Naive thymus-derived CD8-positive, alpha-beta T cell (primary cell): ENCODE results near the gene CLDN1. TPM values are rescaled to one million over a fixed set of nuclear protein-coding genes. Genes with fewer than 3 reads are reported as not detected.

ENCODE experiments used
- ATAC-seq, 2 donors: fragments of 150-1000 bp; cut with Tn5 transposase in 1 of 2; sonication (Bioruptor Pico), chemical (Tn5 transposase) in 1 of 2; 1 replicate in 1 of 2; 2 replicates in 1 of 2; pipeline ENCODE4 v1.10.0; 2021; ENCODE audit warnings: mild to moderate bottlenecking in 2 of 2, moderate library complexity in 2 of 2
- POLR2A ChIA-PET: fragments of 350-600 bp; sonication (Branson Sonifier 250); formaldehyde crosslinking; loops from one replicate; lab custom pipeline; 2021; ENCODE audit warnings: antibody characterized with exemption; lab: Charles Lee
- DNase-seq, 10 donors: peaks; one replicate each; pipeline versions ENCODE4 v3.0.0 to v3.0.0-alpha.2; 2020 to 2022
- H3K27ac Mint-ChIP-seq, 10 donors: one replicate each; pipeline ENCODE4 v1.8.0; 2020 to 2022; ENCODE audit warnings: mild to moderate bottlenecking in 10 of 10, mixed read lengths in 10 of 10, moderate library complexity in 4 of 10, inconsistent platforms in 1 of 10
- H3K27me3 Mint-ChIP-seq, 5 donors: one replicate each; pipeline ENCODE4 v1.8.0; 2021 to 2022; ENCODE audit warnings: mixed read lengths in 5 of 5
- H3K36me3 Mint-ChIP-seq, 3 donors: one replicate each; pipeline ENCODE4 v1.8.0; 2020 to 2022; ENCODE audit warnings: mixed read lengths in 3 of 3, mild to moderate bottlenecking in 2 of 3, inconsistent platforms in 1 of 3
- H3K4me1 Mint-ChIP-seq, 4 donors: one replicate each; pipeline ENCODE4 v1.8.0; 2021 to 2022; ENCODE audit warnings: mixed read lengths in 4 of 4
- H3K4me3 Mint-ChIP-seq, 10 donors: one replicate each; pipeline ENCODE4 v1.8.0; 2020 to 2022; ENCODE audit warnings: mild to moderate bottlenecking in 10 of 10, mixed read lengths in 10 of 10, moderate library complexity in 6 of 10, inconsistent platforms in 1 of 10
- H3K9me3 Mint-ChIP-seq, 9 donors: one replicate each; pipeline ENCODE4 v1.8.0; 2020 to 2022; ENCODE audit warnings: mixed read lengths in 9 of 9, mild to moderate bottlenecking in 3 of 9, inconsistent platforms in 1 of 9, moderate library complexity in 1 of 9
- polyA plus RNA-seq, 3 donors: library from polyadenylated mRNA; unstranded; fragments of 300-500 nt; fragmentation: Illumina TruSeq; gene quantifications; one replicate each; pipeline ENCODE4 v1.2.3, GENCODE V29; 2021
- total RNA-seq, 8 experiments: library from RNA in 2 of 8; stranded (reverse) in 2 of 8; gene quantifications; one replicate each; pipeline ENCODE4 v1.2.3 and lab custom pipeline; 2021 to 2026

The CLDN1 gene
- total and polyA plus RNA-seq, 5 experiments from 2014 or later, result not detected

DNA sequence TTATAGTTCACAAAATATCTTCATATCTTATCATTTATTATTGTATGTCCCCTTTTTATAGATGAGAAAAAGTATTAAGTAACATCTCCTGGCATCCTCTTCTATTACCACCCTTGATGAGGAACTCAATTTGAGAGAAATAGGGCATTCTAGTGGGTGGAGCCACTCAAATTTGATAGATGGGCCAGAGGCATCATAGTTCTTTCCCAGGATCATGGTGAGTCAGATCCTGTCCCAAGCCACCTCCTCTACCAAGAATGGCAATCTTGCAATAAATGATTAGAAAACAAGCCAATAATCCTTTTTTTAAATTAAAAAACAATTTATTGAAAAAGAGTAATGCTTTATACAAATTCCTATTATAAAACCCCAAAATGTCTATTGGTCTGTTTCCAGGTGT lies 16.8 kb downstream of the CLDN1 start:
- peaks cover 19 to 30% (median 26%) of the 10 kb centered on the region in 4 donors for H3K4me1 Mint-ChIP-seq
- DNase-seq, result no peak
- H3K36me3 Mint-ChIP-seq, result no peaks in the 10 kb centered on the region
- no peak for ATAC-seq
- H3K27me3 Mint-ChIP-seq, result peaks cover 8 to 24% (median 18%) of the 10 kb centered on the region in 5 donors
- no peak overlapping the region for H3K27ac Mint-ChIP-seq
- H3K9me3 Mint-ChIP-seq, result peaks cover 0 to 2% (median 0%) of the 10 kb centered on the region in 9 donors
- no peak overlapping the region for H3K4me3 Mint-ChIP-seq
- POLR2A ChIA-PET, result no interaction called here

DNA sequence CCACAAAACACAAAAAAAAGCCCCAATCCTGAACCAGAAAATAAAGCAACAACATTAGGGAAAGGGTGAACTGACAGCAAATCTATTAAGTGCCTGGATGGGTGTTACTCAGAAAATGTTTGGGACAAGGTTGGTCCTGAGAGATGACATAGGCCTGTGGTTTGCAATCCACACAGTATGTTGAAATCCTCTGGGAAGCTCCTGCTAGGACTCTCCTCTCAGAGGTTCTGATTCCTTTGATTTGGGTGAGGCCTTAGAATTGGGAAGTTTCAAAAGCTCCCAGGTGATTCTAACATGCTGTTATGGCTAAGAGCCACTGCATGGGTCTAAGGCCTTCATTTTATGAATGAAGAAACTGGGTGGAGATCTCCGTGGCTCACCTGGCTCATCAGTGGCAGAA lies 18.4 kb downstream of the CLDN1 start:
- Mint-ChIP-seq H3K4me1 (peaks cover 21 to 30% (median 26%) of the 10 kb centered on the region in 4 donors), H3K4me3 (no peak overlapping the region), H3K27me3 (peaks cover 16 to 37% (median 22%) of the 10 kb centered on the region in 5 donors), H3K9me3 (peaks cover 0 to 2% (median 0%) of the 10 kb centered on the region in 9 donors), H3K27ac (no peak overlapping the region), H3K36me3 (no peaks in the 10 kb centered on the region)
- ATAC-seq (no peak), DNase-seq (no peak)
- POLR2A ChIA-PET, result no interaction called here

DNA sequence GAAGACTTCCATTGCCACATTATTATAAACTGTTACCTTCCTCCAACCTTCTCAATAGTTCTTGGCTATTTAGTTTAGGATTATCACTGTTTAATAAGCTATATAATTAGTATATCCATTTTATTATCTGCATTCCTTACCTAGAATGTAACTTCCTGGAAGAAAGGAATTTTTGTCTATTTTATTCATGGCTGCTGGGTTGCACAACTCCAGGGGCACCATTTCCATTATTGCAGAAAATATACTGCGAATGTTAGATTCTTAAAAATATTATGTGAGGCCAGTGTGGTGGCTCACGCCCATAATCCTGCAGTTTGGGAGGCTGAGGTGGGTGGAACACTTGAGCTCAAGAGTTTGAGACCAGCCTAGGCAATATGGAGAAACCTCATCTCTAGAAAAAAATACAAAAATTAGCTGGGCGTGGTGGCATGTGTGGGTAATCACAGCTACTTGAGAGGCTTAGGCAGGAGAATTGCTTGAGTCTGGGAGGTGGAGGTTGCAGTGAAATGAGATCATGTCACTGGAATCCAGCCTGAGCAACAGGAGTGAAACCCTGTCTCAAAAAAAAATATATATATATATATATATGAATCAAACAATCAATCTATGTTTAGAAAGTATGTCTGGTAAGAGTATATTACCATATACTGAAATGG lies 19.9 kb downstream of the CLDN1 start:
- ATAC-seq (no peak), DNase-seq (no peak)
- H3K4me3 Mint-ChIP-seq, result peak overlapping the region in 5 of 10 donors; percentile 5 to 51 (median 37)
- H3K27me3 Mint-ChIP-seq, result peaks cover 12 to 37% (median 20%) of the 10 kb centered on the region in 5 donors
- peak overlapping the region in 2 of 10 donors; percentile 42 to 54 for H3K27ac Mint-ChIP-seq
- H3K9me3 Mint-ChIP-seq, result peaks cover 0 to 2% (median 0%) of the 10 kb centered on the region in 9 donors
- POLR2A ChIA-PET, result no interaction called here
- no peaks in the 10 kb centered on the region for H3K36me3 Mint-ChIP-seq
- H3K4me1 Mint-ChIP-seq, result peaks cover 19 to 27% (median 22%) of the 10 kb centered on the region in 4 donors

DNA sequence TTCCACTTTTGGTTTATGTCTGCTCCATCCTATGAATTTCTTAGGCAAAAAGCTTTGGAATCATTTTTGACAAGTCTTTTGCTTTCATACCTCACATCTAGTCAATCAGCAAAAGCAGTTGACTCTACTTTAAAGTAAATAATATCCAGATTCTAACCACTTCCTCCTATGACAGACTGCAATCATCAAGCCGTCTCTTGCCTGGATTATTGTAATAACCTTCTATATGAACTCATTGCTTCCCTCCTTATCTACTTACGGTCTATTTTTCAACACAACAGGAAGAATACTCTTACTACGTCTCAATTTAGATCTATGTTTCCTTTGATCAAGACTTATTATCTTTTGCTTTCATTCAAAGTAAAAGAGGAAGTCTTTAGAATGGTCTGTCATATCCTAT lies 20.7 kb downstream of the CLDN1 start:
- ATAC-seq, result peak; percentile 43 to 83
- Mint-ChIP-seq H3K27ac (peak overlapping the region in 4 of 10 donors; percentile 29 to 78 (median 48)), H3K9me3 (peaks cover 0 to 2% (median 0%) of the 10 kb centered on the region in 9 donors), H3K36me3 (no peaks in the 10 kb centered on the region), H3K4me3 (peak overlapping the region in 8 of 10 donors; percentile 3 to 53 (median 42)), H3K4me1 (peaks cover 13 to 19% (median 15%) of the 10 kb centered on the region in 4 donors), H3K27me3 (peaks cover 12 to 38% (median 20%) of the 10 kb centered on the region in 5 donors)
- POLR2A ChIA-PET, result no interaction called here
- DNase-seq, result peak in 2 of 10 donors; percentile 56 to 57

DNA sequence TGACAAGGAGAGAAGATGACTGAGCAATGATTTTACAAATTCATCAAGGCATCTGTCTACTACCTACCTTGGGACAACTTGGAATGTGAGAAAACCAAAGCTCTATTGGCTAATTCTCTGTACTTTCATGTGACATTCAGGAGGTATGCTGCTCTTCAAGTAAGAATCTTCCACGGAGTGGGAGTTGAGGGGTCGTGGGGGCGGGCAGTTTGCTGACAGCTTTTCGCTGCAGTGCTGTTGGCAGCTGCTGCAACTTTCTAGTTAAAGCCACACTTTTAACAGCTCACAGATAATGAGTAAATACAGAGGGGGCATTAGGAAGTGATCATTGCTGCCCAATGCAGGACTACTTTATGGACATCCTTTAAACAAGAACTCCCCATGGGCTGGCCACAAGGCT lies 22.3 kb downstream of the CLDN1 start:
- Mint-ChIP-seq H3K4me3 (no peak overlapping the region), H3K27ac (no peak overlapping the region), H3K27me3 (peaks cover 12 to 46% (median 20%) of the 10 kb centered on the region in 5 donors), H3K4me1 (peaks cover 8 to 12% (median 10%) of the 10 kb centered on the region in 4 donors), H3K9me3 (peaks cover 0 to 2% (median 0%) of the 10 kb centered on the region in 9 donors), H3K36me3 (no peaks in the 10 kb centered on the region)
- POLR2A ChIA-PET, result no interaction called here
- no peak for DNase-seq
- ATAC-seq, result no peak

DNA sequence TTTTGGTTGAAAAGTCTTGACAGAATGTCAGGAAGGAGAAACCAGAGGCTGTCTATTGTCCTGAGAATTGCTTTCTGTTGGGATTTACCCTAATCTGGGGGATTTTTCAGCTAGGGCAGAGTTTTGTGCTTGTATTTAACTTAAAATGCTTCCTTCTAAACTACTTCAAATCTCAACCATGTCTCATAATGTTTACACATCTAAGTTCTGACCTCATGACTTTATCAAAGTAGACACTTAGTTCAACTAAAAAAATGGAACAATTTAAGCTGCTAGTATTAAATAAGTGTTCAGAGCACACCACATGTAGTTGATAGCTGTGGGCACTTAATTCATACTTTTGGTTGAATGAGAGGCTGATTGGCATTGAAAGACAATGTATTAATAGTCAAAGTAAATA lies 28.2 kb downstream of the CLDN1 start:
- Mint-ChIP-seq H3K4me3 (no peak overlapping the region), H3K27me3 (peaks cover 1 to 9% (median 6%) of the 10 kb centered on the region in 5 donors), H3K4me1 (no peaks in the 10 kb centered on the region), H3K36me3 (peaks cover 0 to 12% (median 0%) of the 10 kb centered on the region in 3 donors), H3K9me3 (peaks cover 0 to 24% (median 19%) of the 10 kb centered on the region in 9 donors), H3K27ac (no peak overlapping the region)
- ATAC-seq, result no peak
- no peak for DNase-seq
- POLR2A ChIA-PET, result no interaction called here

DNA sequence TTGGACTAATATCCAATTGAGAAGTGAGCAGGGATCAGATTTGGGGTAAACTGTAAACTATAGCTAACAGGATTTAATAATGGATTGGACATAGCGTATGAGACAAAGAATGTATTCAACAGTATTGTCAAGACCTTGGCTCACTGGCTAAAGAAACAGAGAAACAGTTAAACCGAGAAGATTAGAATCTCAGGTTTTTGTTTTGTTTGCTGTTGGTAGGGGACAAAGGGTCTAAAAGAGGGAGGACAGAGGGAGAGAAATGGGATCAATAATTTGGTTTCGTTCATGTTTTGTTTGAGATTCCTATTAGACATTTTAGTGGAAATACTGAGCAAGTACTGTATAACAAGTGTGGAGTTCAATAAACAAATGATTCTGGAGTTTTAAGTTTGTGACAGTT lies 28.6 kb downstream of the CLDN1 start:
- peaks cover 1 to 9% (median 6%) of the 10 kb centered on the region in 5 donors for H3K27me3 Mint-ChIP-seq
- DNase-seq, result no peak
- no peak overlapping the region for H3K27ac Mint-ChIP-seq
- ATAC-seq, result no peak
- peaks cover 0 to 12% (median 0%) of the 10 kb centered on the region in 3 donors for H3K36me3 Mint-ChIP-seq
- no peak overlapping the region for H3K4me3 Mint-ChIP-seq
- POLR2A ChIA-PET, result no interaction called here
- peaks cover 0 to 28% (median 20%) of the 10 kb centered on the region in 9 donors for H3K9me3 Mint-ChIP-seq
- no peaks in the 10 kb centered on the region for H3K4me1 Mint-ChIP-seq

DNA sequence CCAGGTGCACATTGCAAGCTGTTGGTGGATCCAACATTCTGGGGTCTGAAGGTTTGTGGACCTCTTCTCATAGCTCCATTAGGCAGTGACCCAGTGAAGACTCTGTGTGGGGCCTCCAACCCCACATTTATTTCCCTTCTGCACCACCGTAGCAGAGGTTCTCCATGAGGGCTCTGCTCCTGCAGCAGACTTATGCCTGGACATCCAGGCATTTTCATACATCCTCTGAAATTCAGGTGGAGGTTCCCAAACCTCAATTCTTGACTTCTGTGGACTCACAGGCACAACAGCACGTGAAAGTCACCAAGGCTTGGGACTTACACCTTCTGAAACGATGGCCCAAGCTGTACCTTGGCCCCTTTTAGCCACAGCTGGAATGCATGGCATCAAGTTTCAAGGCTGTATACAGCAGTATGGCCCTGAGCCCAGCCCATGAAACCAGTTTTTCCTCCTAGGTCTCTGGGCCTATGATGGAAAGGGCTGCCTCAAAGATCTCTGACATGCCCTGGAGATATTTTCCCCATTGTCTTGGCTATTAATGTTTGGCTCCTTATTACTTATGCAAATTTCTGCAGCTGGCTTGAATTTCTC lies 30.2 kb downstream of the CLDN1 start:
- no peak for DNase-seq
- Mint-ChIP-seq H3K27ac (no peak overlapping the region), H3K27me3 (peaks cover 1 to 9% (median 3%) of the 10 kb centered on the region in 5 donors), H3K36me3 (peaks cover 0 to 17% (median 0%) of the 10 kb centered on the region in 3 donors), H3K4me3 (no peak overlapping the region), H3K9me3 (peaks cover 0 to 34% (median 23%) of the 10 kb centered on the region in 9 donors), H3K4me1 (no peaks in the 10 kb centered on the region)
- POLR2A ChIA-PET, result no interaction called here
- ATAC-seq, result no peak

DNA sequence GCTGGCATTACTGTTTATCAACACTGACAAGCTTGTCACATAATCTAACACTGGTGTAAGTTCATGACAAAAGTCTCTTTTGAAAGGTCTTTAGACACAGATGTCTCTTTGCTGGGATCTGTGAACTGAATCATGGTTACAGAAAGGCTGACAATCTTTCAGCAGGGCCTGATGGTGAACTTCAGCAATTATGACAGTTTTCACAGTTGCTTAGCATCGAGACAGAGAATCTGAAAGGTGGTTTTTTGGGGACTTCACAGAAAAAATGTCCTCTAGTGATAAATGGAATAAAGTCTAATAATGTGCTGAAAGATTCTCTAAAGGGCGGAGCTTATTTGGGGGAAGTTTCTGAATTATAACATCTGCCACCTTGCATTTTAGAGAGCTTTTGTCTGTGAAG lies 32.3 kb downstream of the CLDN1 start:
- Mint-ChIP-seq H3K27ac (no peak overlapping the region), H3K4me1 (no peaks in the 10 kb centered on the region), H3K9me3 (peaks cover 5 to 47% (median 33%) of the 10 kb centered on the region in 9 donors), H3K27me3 (peaks cover 0 to 6% (median 0%) of the 10 kb centered on the region in 5 donors), H3K4me3 (no peak overlapping the region), H3K36me3 (peaks cover 0 to 27% (median 7%) of the 10 kb centered on the region in 3 donors)
- no peak for ATAC-seq
- POLR2A ChIA-PET, result no interaction called here
- no peak for DNase-seq

DNA sequence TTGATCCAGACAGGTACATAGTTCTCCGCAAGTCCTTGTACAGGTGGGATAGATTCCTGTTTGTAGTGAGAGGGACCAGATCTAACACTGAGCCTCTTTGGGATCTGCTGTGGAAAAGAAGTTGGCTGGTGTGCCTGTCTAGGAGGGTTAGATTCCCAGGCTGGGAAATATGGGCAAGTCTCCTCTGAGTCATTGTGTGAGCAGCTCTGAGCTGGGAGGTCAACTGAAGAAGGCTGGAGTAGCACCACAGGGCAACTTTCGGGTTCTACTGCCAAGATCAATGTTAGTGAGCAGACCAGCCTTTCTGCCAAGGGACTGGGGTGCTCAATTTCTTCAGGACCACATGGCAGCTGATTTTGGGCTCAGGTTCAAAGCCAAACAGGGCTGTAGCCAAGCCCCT lies 33.4 kb downstream of the CLDN1 start:
- no peak overlapping the region for H3K27ac Mint-ChIP-seq
- H3K36me3 Mint-ChIP-seq, result peaks cover 0 to 32% (median 7%) of the 10 kb centered on the region in 3 donors
- DNase-seq (no peak), ATAC-seq (no peak)
- H3K27me3 Mint-ChIP-seq, result peaks cover 0 to 6% (median 0%) of the 10 kb centered on the region in 5 donors
- no peaks in the 10 kb centered on the region for H3K4me1 Mint-ChIP-seq
- POLR2A ChIA-PET, result no interaction called here
- H3K9me3 Mint-ChIP-seq, result peaks cover 6 to 55% (median 35%) of the 10 kb centered on the region in 9 donors
- no peak overlapping the region for H3K4me3 Mint-ChIP-seq

DNA sequence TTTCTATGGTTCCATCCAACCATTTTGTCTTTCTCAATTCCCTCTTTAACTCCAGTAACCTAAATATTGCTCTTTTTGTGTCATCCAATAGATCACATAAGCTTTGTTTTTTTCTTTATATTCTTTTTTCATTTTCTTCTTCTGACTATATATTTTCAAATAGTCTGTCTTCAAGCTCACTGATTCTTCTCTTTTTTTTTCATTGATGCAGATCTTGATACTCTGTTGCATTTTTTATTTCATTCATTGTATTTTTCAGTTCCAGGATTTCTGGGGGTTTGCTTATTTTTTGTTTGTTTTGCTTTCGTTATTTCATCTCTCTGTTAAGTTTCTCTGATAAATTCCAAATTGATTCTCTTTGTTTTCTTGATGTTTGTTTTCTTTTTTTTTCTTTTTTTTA lies 36.2 kb downstream of the CLDN1 start:
- ATAC-seq (no peak), DNase-seq (no peak)
- no peak overlapping the region for H3K27ac Mint-ChIP-seq

DNA sequence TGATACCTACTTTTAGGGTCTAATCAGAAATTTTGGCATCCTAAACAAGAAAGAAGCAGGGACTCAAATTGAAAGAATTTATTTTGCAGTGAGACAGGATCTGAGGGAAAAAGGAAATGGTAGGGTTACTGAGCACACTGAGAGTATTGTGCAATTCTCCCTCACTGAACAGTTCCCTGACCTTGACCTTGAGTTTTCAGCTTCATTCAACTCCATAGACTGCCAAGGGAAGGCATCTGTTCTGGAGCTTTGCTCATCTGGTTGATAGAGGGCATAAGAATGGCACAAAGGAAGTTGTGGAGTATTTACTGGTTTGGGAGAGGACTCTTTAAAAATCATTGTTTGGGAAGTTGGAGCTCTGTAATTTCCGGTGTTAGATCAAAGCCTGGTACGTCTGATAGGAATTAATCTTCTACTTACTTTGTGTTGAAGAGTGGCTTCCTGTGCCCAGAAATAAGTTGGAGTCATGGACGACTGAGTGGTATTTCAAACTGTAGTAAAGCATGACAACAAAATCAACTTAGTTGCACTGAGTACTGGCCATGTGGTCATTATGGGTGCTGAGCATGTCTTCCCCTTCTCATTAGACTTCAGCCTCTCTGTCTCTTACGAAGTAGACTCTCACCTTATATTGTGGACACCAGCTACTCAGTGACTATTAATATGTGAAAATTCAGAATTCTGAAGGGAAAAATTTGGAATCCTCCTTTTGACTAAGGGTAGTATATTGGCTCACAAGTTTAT lies 40.8 kb downstream of the CLDN1 start:
- POLR2A ChIA-PET, result no interaction called here
- H3K36me3 Mint-ChIP-seq, result peaks cover 0 to 15% (median 7%) of the 10 kb centered on the region in 3 donors
- H3K4me3 Mint-ChIP-seq, result no peak overlapping the region
- DNase-seq, result no peak
- H3K4me1 Mint-ChIP-seq, result no peaks in the 10 kb centered on the region
- no peak for ATAC-seq
- peaks cover 6 to 25% (median 16%) of the 10 kb centered on the region in 9 donors for H3K9me3 Mint-ChIP-seq
- peaks cover 0 to 16% (median 2%) of the 10 kb centered on the region in 5 donors for H3K27me3 Mint-ChIP-seq
- peak overlapping the region in 1 of 10 donors; percentile 33 for H3K27ac Mint-ChIP-seq

More for the DNA sequence above, 36.2 kb downstream of the CLDN1 start:
- Mint-ChIP-seq H3K9me3 (peaks cover 6 to 35% (median 21%) of the 10 kb centered on the region in 9 donors), H3K4me3 (no peak overlapping the region), H3K27me3 (peaks cover 0 to 5% (median 0%) of the 10 kb centered on the region in 5 donors), H3K36me3 (peaks cover 0 to 23% (median 7%) of the 10 kb centered on the region in 3 donors), H3K4me1 (no peaks in the 10 kb centered on the region)
- POLR2A ChIA-PET, result no interaction called here
